NCI-H1417 (cell line): ENCODE data around the gene MICAL3.
A peak's percentile ranks its signal among the peaks of the same experiment; 100 is the strongest.

Source experiments
- DNase-seq, 3 experiments: peaks; one replicate each; lab custom pipeline; 2025; lab: John Stamatoyannopoulos, UW

MICAL3 gene

DNA sequence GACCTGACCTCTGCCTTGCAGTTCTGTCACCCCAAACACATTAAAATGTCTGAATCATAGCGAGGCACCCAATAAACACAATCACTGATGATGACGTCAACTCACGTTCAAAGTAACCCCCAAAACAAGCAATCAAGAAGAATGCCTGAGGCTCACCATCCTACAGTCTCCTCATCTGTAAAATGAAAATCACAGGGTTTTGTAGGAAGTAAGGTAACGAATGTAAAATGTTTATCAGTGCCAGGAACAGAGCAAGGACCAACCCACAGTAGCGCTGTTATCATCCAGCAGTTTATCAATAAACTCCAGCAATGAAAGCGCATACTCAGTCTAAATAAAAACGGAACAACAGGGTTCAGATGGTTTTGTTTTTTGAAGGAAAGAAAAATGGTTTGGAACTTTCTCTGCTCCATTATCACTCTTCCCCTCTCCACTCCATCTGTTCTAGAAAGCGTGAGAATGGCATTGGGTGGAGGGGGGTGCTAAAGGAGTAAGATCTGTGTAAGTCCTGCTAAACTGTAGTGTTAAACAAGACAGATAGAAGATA, 110.5 kb downstream of the MICAL3 start:
- DNase-seq: no peak

- peak; percentile 15 to 62 (median 45) for DNase-seq
Observed at GRCh38 chr22:17912945-17913721, 111.2 kb downstream of the MICAL3 start.

DNA sequence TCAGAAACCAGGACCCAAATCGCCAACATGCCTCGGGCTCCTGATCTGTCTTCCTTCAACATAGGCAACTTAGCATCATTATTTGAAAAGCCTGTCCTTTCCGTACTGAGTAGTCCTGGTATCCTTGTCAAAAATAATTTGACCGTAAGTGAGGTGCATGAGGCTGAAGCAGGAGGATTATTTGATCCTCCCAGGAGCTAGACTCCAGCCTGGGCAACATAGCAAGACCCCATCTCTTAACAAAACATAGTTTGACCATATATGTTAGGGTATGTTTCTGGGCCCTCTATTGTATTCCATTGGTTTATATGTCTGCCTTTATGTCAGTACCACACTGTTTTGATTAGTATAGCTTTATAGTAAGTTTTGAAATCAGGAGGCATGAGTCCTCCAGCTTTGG, 112.5 kb downstream of the MICAL3 start:
- no peak for DNase-seq

DNA sequence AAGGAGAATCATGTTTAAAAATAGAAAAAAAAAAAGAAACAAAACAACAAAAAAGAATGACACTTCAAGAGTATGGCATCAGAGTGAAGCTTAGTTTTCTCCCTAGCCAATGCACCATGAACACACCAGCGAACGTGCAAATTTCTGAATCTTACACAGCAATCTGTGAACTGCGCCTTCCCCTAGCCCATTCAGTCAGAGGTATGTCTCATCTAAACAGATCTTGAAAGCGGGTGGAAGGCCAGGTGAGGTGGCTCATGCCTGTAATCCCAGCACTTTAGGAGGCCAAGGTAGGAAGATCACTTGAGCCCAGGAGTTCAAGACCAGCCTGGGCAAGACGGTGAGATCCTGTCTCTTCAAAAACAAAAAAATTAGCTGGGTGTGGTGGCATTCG, 113.1 kb downstream of the MICAL3 start:
- no peak for DNase-seq

GRCh38 chr22:17910561-17911311, 113.6 kb downstream of the MICAL3 start:
- no peak for DNase-seq

- DNase-seq: no peak
Observed at GRCh38 chr22:17907748-17908051, 116.7 kb downstream of the MICAL3 start.

DNA sequence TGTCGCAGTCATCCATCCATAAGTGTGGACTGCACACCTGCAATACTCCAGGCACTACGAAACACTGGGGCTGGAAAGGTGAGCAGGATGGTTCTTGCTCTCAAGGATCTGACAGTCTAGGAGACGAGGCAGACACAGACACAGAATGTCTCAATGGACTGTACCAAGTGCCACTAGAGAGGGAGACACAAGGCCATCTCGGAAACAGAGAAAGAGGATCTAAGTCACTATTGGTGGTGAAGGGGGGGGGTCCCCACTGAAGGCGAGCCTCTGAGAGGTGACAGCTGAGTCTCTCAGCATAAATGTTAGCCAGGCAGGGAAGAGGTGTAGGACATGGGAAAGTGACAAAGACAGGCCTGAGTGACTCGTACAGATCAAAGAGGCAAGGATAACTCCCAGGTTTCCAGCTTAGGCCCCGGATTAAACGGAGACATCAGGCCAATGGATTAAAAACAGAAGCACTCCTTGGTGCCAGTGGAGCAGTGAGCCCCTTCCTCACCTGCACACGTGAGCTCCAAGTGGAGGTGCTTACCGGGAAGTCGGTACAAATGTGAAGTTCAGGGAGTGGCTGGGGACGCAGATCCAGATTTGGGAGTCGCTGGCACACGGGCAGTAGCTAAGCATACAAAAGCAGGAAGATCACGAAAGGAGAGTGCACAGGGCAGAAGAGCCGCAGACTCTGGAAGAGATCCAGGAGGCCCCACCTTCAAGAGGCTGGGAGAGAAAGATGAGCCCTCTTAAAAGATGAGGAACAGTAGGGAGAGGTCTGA, 117.2 kb downstream of the MICAL3 start:
- DNase-seq: no peak

GRCh38 chr22:17905445-17905844, 118.9 kb downstream of the MICAL3 start:
- DNase-seq: no peak

DNA sequence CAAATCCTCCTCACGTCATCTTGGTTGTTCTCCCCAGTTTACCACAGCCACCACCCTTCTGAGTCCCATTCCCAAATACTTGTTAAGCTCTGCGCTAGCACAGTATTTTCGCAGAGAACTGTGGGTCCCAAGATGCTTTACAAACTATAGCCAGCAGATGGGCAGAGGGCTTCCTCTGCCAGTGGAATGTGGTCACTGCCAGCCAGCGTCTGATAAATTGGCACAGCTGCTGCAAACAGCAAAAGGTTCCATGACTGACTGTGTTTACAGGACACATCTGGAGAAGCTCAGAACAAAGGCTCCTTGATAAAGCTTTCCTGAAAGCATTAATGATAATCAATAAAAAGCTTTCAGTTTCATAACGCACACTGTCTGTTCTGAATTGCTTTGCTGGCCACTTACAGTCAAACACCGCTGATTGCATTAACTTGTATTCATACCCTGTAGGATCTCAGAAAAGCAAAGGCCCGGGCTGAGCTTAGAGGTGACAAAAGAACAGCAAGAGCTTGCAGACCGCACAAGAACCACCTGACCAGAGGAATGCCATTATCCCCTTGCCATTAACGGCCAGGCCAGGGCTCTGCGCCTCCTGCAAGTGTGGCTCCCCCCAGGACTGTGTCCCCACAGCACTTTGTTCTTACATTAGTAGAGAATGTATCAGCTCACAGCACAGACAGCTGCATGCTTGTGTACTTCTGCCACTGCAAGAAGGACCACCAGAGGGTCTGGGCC, 120.6 kb downstream of the MICAL3 start:
- DNase-seq: no peak

- DNase-seq: no peak
Observed at GRCh38 chr22:17902960-17903359, 121.4 kb downstream of the MICAL3 start.

GRCh38 chr22:17898375-17898774, 126.0 kb downstream of the MICAL3 start:
- DNase-seq: no peak

GRCh38 chr22:17897858-17898257, 126.5 kb downstream of the MICAL3 start:
- DNase-seq: peak in 1 of 3 experiments; percentile 6

DNA sequence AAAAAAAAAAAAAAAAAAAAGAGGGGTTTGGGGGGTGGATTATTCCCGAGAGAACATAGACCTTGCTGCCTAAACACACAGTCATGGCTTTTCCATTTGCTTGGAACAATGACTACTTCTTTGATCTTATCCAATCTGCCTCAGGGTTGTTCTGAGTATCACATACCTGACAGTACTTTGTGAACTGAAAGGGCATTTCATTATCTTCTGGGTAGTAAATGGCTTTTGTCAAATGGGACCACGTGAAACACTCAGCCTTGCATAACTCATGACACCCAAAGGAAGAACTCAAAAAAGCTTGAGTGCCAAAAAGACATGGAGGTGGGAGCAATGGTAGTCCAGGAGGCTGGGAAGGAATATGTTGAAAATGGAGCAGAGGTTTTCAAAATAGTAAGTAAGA, 126.9 kb downstream of the MICAL3 start:
- DNase-seq: no peak

- DNase-seq: peak in 1 of 3 experiments; percentile 1
Observed at GRCh38 chr22:17896586-17896985, 127.8 kb downstream of the MICAL3 start.

GRCh38 chr22:17893900-17894535, 130.3 kb downstream of the MICAL3 start:
- no peak for DNase-seq

DNA sequence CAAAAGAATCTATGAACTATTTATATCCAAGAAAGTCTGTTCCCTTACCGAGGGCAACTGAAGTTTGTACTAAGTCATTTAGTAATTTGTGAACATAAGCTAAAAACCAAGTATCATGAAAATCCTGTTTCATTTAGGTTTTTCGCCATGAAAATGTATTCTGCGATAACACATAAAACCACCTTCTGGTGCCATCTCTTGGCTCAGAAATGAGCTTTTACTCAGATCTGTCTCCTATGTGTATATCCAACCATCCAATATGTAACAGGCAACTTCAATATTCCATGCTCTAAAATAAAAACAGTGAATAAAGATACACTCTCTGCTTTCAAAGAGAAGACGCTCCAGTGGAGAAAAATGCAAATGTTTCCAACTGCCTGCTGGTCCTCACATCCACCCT, 132.0 kb downstream of the MICAL3 start:
- no peak for DNase-seq

GRCh38 chr22:17891481-17892167, 132.7 kb downstream of the MICAL3 start:
- peak in 1 of 3 experiments; percentile 2 for DNase-seq

- no peak for DNase-seq
Observed at GRCh38 chr22:17890892-17891291, 133.5 kb downstream of the MICAL3 start.

- no peak for DNase-seq
Observed at GRCh38 chr22:17890245-17890671, 134.1 kb downstream of the MICAL3 start.

- DNase-seq: no peak
Observed at GRCh38 chr22:17888855-17889254, 135.5 kb downstream of the MICAL3 start.

DNA sequence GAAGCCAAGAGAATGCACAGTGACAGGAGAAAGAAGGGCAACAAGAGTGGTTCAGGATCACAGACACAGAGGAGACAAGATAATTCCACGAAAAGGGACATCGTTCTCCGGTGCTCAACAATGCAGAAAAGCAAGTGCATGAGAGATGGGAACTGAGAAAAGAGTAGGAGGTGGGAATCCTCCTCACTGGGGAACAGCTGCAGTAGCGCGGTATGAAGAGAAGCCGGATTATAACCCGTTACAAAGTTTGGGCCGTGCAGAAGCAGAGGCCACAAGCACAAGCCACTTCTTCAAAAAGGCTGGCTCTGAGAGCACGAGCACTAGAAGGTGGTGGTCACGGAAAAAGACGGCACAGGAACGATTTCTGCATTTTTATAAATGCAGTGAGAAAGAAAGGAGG, 135.9 kb downstream of the MICAL3 start:
- DNase-seq: no peak
